Measurements from ENCODE around the gene ALCAM.
A peak's percentile ranks its signal among the peaks of the same experiment; 100 is the strongest.

Gene ALCAM

GRCh38 chr3:105364128-105364527, 2.6 kb upstream of the ALCAM start:
- TF ChIP-seq CTCF (conservative IDR thresholded peaks at IDR 0.05; ENCODE audit: low read depth, low read length): no peak

GRCh38 chr3:105365081-105365390, 1.7 kb upstream of the ALCAM start:
- no peak for TF ChIP-seq CTCF (conservative IDR thresholded peaks at IDR 0.05; ENCODE audit: low read depth, low read length)
- DNase-seq (ENCODE audit: low read depth): no peak
- peak overlapping the region; percentile 96 for H3K4me3 ChIP-seq (ENCODE audit: low read length)

More at GRCh38 chr3:105364128-105364527, 2.6 kb upstream of the ALCAM start:
- H3K4me3 ChIP-seq (ENCODE audit: low read length): no peak overlapping the region
- no peak for DNase-seq (ENCODE audit: low read depth)

GRCh38 chr3:105365391-105366325, 1.1 kb upstream of the ALCAM start:
- H3K4me3 ChIP-seq (ENCODE audit: low read length): peak overlapping the region; percentile 96
- TF ChIP-seq CTCF (conservative IDR thresholded peaks at IDR 0.05; ENCODE audit: low read depth, low read length): no peak

GRCh38 chr3:105367063-105367405, 325 bp downstream of the ALCAM start:
- no peak for DNase-seq (ENCODE audit: low read depth)
- H3K4me3 ChIP-seq (ENCODE audit: low read length): peak overlapping the region; percentile 96
- TF ChIP-seq CTCF (conservative IDR thresholded peaks at IDR 0.05; ENCODE audit: low read depth, low read length): no peak

More at GRCh38 chr3:105365391-105366325, 1.1 kb upstream of the ALCAM start:
- no peak for DNase-seq (ENCODE audit: low read depth)

GRCh38 chr3:105367406-105368213, 901 bp downstream of the ALCAM start:
- peak overlapping the region; percentile 96 for H3K4me3 ChIP-seq (ENCODE audit: low read length)
- peak; percentile 18 for TF ChIP-seq CTCF (conservative IDR thresholded peaks at IDR 0.05; ENCODE audit: low read depth, low read length)
- DNase-seq (ENCODE audit: low read depth): no peak

- H3K4me3 ChIP-seq (ENCODE audit: low read length): peak overlapping the region; percentile 96
- no peak for TF ChIP-seq CTCF (conservative IDR thresholded peaks at IDR 0.05; ENCODE audit: low read depth, low read length)
- DNase-seq (ENCODE audit: low read depth): no peak
Measured at GRCh38 chr3:105368566-105369499, 2.1 kb downstream of the ALCAM start.

Data from retinal pigment epithelial cell (primary cell).